T-helper 2 cell treated with Interferon-gamma antibody and Interleukin-4, amounts not matched to agents 5 μg/mL and 100 μg/mL, for 36 hours (primary cell): ENCODE data around the gene METTL6.
"Not testable (repeated sequence)": the region's sequence is repeated elsewhere in the genome, so short reads cannot be mapped to it uniquely, and the experiment has no call there.

Source experiments
- DNase-seq: peaks from one replicate; pipeline ENCODE4 v3.0.0; 2021; ENCODE audit warnings: low spot score
- H3K27ac Mint-ChIP-seq: one replicate; pipeline ENCODE4 v1.8.0; 2021; ENCODE audit warnings: mild to moderate bottlenecking, mixed read lengths
- H3K27me3 Mint-ChIP-seq: one replicate; pipeline ENCODE4 v1.8.0; 2021; ENCODE audit warnings: low read depth, mixed read lengths
- H3K36me3 Mint-ChIP-seq: one replicate; pipeline ENCODE4 v1.8.0; 2021; ENCODE audit warnings: low read depth, mixed read lengths
- H3K4me1 Mint-ChIP-seq: one replicate; pipeline ENCODE4 v1.8.0; 2021; ENCODE audit warnings: low read depth, mixed read lengths
- H3K4me3 Mint-ChIP-seq: one replicate; pipeline ENCODE4 v1.8.0; 2022; ENCODE audit warnings: mild to moderate bottlenecking, moderate library complexity, mixed read lengths
- H3K9me3 Mint-ChIP-seq: one replicate; pipeline ENCODE4 v1.8.0; 2021; ENCODE audit warnings: mixed read lengths

Gene METTL6

DNA sequence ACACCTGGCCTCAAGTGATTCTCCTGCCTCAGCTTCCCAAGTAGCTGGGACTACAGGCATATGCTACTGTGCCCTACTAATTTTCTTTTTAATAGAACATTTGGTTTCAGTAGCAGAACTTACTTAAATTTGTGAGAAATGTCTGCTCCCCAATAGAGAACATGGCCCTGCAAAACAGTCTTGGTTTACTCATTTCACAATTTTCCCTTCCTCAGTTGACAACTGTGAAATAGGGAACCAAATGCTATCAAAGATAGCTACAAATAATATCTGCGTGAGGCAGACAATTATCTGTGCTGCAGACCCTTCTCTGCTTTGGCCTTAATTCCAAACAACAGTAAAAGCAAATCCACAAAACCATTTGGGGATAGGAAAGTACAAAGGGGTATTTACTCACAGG is 22.6 kb downstream of the METTL6 start:
- DNase-seq, result no peak
- Mint-ChIP-seq H3K27me3 (no peaks in the 10 kb centered on the region), H3K9me3 (no peaks in the 10 kb centered on the region), H3K27ac (no peak overlapping the region), H3K4me3 (no peak overlapping the region), H3K4me1 (peaks cover 16% of the 10 kb centered on the region), H3K36me3 (no peaks in the 10 kb centered on the region)

DNA sequence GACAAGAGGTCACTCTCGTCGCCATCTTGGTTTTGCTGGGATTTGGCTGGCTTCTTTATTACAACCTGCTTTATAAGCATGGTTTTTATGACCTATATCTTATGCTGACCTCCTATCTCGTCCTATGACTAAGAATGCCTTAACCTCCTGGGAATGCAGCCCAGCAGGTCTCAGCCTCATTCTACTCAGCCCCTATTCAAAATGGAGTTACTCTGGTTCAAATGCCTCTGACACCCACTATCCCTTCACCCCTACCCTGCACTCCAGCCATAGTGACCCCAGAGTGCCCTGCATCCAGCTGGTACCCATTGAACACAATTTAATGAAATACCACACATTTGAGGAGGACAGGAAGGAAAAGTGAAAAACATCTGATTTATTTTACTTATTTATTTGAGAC is 23.4 kb downstream of the METTL6 start:
- Mint-ChIP-seq H3K36me3 (no peaks in the 10 kb centered on the region), H3K4me1 (peaks cover 23% of the 10 kb centered on the region), H3K27me3 (no peaks in the 10 kb centered on the region), H3K9me3 (no peaks in the 10 kb centered on the region), H3K4me3 (no peak overlapping the region), H3K27ac (no peak overlapping the region)
- DNase-seq, result no peak

DNA sequence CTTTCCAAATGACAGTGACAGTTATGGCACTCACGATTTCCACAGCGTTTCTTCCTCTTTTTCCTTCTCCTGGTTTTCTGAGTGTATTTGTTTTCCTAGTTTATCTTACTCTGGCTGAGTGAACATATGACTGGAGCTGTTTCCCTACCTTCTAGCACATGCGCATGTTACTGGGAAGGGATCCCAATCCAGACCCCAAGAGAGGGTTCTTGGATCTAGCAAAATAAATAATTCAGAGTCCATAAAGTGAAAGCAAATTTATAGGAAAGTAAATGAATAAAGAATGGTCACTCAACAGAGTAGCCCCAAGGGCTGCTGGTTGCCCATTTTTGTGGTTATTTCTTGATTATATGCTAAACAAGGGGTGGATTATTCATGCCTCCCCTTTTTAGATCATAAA is 23.8 kb downstream of the METTL6 start:
- Mint-ChIP-seq H3K36me3 (no peaks in the 10 kb centered on the region), H3K4me3 (no peak overlapping the region), H3K4me1 (peaks cover 23% of the 10 kb centered on the region), H3K27me3 (no peaks in the 10 kb centered on the region), H3K9me3 (no peaks in the 10 kb centered on the region), H3K27ac (no peak overlapping the region)
- DNase-seq, result no peak

DNA sequence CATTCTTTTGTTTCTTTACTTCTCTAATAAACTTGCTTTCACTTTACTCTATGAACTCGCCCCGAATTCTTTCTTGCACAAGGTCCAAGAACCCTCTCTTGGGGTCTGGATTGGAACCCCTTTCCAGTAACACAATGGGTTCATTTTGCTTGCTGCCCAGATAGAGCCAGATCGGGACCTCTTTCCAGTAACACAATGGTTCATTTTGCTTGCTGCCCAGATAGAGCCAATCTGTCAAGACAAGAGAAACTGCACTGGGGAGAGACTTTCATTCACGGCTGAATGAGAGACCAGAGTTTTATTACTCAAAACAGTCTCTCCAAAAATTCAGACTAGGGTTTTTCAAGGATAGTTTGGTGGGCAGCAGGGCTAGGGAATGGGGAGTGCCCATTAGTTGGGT is 25.4 kb downstream of the METTL6 start:
- DNase-seq, result no peak
- no peaks in the 10 kb centered on the region for H3K27me3 Mint-ChIP-seq
- peaks cover 23% of the 10 kb centered on the region for H3K4me1 Mint-ChIP-seq
- peaks cover 4% of the 10 kb centered on the region for H3K36me3 Mint-ChIP-seq
- H3K9me3 Mint-ChIP-seq, result peaks cover 3% of the 10 kb centered on the region
- H3K4me3 Mint-ChIP-seq, result no peak overlapping the region
- H3K27ac Mint-ChIP-seq, result no peak overlapping the region

- peak overlapping the region; percentile 37 for H3K27ac Mint-ChIP-seq
- no peak for DNase-seq
- peak overlapping the region; percentile 39 for H3K4me3 Mint-ChIP-seq
- peaks cover 23% of the 10 kb centered on the region for H3K4me1 Mint-ChIP-seq
- peaks cover 4% of the 10 kb centered on the region for H3K36me3 Mint-ChIP-seq
- peaks cover 2% of the 10 kb centered on the region for H3K27me3 Mint-ChIP-seq
- peaks cover 3% of the 10 kb centered on the region for H3K9me3 Mint-ChIP-seq
These were observed 27.4 kb downstream of the METTL6 start for GRCh38 chr3:15399970-15400369.

DNA sequence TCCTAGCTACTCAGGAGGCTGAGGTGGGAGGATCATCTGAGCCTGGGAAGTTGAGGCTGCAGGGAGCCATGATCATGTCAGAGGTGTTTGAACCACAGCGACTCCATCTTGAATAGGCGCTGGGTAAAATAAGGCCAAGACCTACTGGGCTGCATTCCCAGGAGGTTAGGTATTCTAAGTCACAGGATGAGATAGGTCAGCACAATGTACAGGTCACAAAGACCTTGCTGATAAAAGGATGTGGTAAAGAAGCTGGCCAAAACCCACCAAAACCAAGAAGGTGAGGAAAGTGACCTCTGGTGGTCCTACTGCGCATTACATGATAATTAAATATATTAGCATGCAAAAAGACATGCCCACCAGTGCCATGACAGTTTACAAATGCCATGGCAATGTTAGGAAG is 28.6 kb downstream of the METTL6 start:
- not testable (repeated sequence) for H3K4me3 Mint-ChIP-seq, H3K9me3 Mint-ChIP-seq, H3K27me3 Mint-ChIP-seq, H3K36me3 Mint-ChIP-seq, DNase-seq, H3K27ac Mint-ChIP-seq
- H3K4me1 Mint-ChIP-seq, result peaks cover 23% of the 10 kb centered on the region

- H3K4me1 Mint-ChIP-seq, H3K27ac Mint-ChIP-seq, H3K9me3 Mint-ChIP-seq, H3K4me3 Mint-ChIP-seq, DNase-seq, H3K36me3 Mint-ChIP-seq: not testable (repeated sequence)
- peaks cover 11% of the 10 kb centered on the region for H3K27me3 Mint-ChIP-seq
These were observed 34.1 kb downstream of the METTL6 start for GRCh38 chr3:15393252-15393651.

DNA sequence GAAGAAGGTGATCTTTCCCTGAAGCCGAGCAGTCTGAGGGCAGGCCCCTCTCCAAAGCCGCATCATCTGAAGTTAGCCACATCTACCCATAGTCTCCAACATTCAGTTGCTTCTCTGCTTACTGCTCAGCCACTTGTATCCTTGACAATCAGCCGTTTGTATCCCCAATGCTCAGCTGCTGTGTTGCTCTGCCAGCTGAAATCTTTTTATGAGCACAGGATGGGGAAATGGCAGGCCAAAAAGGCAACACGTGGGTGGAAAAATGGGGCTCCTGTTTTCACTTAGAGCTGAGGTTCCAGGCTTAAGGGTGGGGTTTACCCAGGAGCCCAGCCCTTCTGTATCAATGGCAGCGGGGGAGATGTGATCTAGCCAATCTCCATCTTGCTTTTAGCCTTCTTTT is 36.3 kb downstream of the METTL6 start:
- Mint-ChIP-seq H3K27ac (no peak overlapping the region), H3K4me1 (peaks cover 12% of the 10 kb centered on the region), H3K27me3 (peaks cover 9% of the 10 kb centered on the region), H3K9me3 (no peaks in the 10 kb centered on the region), H3K4me3 (no peak overlapping the region), H3K36me3 (no peaks in the 10 kb centered on the region)
- DNase-seq, result no peak

DNA sequence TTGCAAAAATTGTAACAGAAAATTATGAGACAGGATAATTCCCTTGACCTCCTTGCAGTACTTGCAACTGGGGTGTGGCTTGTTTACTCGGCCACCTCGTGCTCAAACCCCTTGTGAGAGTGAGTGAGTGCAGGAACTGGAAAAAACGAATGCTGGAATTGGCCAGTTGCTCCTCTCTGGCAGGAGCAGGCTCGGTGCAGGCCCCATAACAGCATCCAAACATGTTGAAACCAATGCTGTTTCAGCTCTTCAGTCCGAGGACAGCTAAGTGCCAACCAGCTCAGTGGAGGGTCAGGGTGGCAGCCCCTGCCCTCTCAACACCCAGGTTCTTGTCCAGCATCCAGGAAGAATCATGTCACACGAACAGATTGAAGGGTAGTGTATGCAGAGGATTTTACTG is 36.9 kb downstream of the METTL6 start:
- H3K27ac Mint-ChIP-seq, result no peak overlapping the region
- H3K27me3 Mint-ChIP-seq, result peaks cover 9% of the 10 kb centered on the region
- DNase-seq, result no peak
- H3K4me3 Mint-ChIP-seq, result no peak overlapping the region
- no peaks in the 10 kb centered on the region for H3K9me3 Mint-ChIP-seq
- peaks cover 16% of the 10 kb centered on the region for H3K4me1 Mint-ChIP-seq
- no peaks in the 10 kb centered on the region for H3K36me3 Mint-ChIP-seq

DNA sequence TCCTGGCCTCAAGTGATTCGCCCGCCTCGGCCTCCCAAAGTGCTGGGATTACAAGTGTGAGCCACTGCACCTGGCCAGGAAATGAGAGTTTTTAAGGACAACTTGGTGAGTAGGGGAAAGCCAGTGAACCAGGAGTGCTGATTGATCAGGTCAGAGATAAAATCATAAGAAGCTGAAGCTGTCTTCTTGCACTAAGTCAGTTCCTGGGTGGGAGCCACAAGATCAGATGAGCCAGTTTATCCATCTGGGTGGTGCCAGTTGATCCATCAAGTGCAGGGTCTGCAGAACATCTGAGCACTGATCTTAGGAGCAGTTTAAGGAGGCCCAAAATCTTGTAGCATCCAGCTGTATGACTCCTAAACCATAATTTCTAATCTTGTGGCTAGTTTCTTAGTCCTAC is 39.0 kb downstream of the METTL6 start:
- H3K4me1 Mint-ChIP-seq, result peaks cover 16% of the 10 kb centered on the region
- not testable (repeated sequence) for H3K4me3 Mint-ChIP-seq, H3K9me3 Mint-ChIP-seq, H3K36me3 Mint-ChIP-seq, DNase-seq, H3K27me3 Mint-ChIP-seq, H3K27ac Mint-ChIP-seq

- Mint-ChIP-seq H3K4me3 (no peak overlapping the region), H3K9me3 (no peaks in the 10 kb centered on the region), H3K36me3 (no peaks in the 10 kb centered on the region), H3K27me3 (no peaks in the 10 kb centered on the region), H3K4me1 (peaks cover 16% of the 10 kb centered on the region), H3K27ac (no peak overlapping the region)
- DNase-seq, result no peak
These were observed 39.6 kb downstream of the METTL6 start for GRCh38 chr3:15387735-15388134.

DNA sequence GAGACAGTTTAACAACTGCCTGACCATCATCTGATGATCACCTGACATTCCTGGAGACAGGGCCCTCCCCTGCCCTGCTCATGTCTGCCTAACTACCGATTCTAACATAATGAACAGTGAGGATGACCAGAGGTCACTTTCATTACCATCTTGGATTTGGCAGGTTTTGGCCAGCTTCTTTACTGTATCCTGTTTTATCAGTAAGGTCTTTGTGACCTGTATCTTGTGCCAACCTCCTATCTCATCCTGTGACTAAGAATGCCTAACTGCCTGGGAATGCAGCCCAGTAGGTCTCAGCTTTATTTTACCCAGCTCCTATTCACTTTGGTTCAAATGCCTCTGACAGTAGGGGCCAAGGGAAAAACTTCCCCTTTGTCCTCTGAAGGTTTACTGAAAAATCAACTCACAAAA is 40.2 kb downstream of the METTL6 start:
- H3K4me1 Mint-ChIP-seq, result peaks cover 16% of the 10 kb centered on the region
- no peaks in the 10 kb centered on the region for H3K27me3 Mint-ChIP-seq
- DNase-seq, result no peak
- no peaks in the 10 kb centered on the region for H3K36me3 Mint-ChIP-seq
- no peaks in the 10 kb centered on the region for H3K9me3 Mint-ChIP-seq
- no peak overlapping the region for H3K27ac Mint-ChIP-seq
- H3K4me3 Mint-ChIP-seq, result no peak overlapping the region

DNA sequence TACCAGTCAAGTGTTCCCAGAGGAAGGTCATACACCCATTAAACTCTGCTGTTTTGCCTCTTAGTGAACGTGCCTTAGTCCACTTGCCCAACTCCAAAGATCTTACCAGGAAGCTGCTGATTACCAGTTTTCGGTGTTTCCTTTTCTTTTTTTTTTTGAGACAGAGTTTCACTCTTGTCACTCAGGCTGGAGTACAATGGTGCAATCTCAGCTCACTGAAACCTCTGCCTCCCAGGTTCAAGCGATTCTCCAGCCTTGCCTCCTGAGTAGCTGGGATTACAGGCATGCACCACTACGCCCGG is 40.7 kb downstream of the METTL6 start:
- not testable (repeated sequence) for DNase-seq, H3K27me3 Mint-ChIP-seq, H3K4me3 Mint-ChIP-seq, H3K36me3 Mint-ChIP-seq, H3K27ac Mint-ChIP-seq, H3K9me3 Mint-ChIP-seq
- H3K4me1 Mint-ChIP-seq, result peaks cover 16% of the 10 kb centered on the region

DNA sequence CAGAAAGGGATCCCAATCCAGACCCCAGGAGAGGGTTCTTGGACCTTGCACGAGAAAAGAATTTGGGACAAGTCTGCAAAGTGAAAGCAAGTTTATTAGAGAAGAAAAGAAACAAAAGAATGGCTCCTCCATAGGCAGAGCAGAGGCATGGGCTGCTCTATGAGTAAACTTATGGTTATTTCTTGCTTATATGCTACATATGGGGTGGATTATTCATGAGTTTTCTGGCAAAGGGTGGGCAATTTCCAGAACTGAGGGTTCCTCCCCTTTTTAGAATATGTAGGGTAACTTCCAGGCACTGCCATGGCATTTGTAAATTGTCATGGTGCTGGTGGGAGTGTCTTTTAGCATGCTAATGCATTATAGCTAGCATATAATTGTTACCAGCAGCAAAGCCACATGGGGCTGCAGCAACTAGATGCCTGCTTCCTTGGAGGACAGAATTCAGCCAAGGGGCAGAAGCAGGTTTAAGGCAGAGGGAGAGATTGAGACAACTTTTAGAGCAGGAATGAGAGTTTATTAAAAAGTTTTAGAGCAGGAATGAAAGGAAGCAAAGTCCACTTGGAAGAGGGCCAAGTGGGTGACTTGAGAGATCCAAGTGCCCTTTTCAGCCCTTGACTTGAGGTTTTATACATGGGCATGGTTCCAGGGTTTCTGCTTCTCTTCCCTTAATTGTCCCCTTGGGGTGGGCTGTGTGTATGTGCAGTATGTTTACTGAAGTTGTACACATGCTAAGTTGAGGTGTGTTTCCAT is 41.3 kb downstream of the METTL6 start:
- H3K36me3 Mint-ChIP-seq, result no peaks in the 10 kb centered on the region
- H3K4me3 Mint-ChIP-seq, result no peak overlapping the region
- no peaks in the 10 kb centered on the region for H3K9me3 Mint-ChIP-seq
- no peak overlapping the region for H3K27ac Mint-ChIP-seq
- no peaks in the 10 kb centered on the region for H3K27me3 Mint-ChIP-seq
- no peak for DNase-seq
- H3K4me1 Mint-ChIP-seq, result peaks cover 16% of the 10 kb centered on the region

- H3K27ac Mint-ChIP-seq, H3K36me3 Mint-ChIP-seq, H3K4me3 Mint-ChIP-seq, H3K27me3 Mint-ChIP-seq, DNase-seq, H3K9me3 Mint-ChIP-seq: not testable (repeated sequence)
- H3K4me1 Mint-ChIP-seq, result peaks cover 16% of the 10 kb centered on the region
These were observed 42.1 kb downstream of the METTL6 start for GRCh38 chr3:15385238-15385695.
